Measurements from ENCODE around the gene HDGFL3.

DNA sequence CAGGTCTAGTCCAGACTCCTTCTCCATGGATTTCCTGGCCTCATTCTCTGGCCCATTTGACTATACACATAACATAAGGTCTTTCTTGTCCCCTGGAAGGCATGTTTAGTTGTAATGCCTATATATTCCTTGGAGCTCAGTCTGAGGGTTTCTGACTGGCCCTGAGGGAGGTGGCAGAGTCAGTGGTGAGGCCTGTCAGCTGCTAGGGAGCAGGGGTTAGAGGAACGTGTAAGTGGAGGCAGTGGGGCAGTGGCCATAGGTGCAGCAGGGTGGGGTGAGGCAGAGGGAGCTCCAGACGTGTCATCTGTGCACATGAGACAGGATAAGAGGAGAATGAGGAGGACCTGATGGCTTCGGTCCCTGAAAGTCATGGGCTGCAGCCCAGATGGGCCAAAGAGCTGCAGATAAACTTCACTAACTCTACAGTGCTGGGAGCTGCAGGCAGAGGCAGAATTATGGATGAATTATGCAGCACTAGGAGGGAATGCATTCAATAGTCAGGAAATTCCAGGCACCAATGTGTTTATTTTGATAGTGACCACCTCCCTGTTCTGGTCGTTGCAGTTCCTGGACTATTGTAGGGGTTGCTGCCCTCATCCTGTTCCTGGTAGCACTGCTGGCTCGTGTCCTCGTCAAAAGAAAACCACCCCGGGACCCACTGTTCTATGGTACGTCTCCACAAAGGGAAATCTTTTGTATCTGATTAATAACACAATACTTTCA lies 95.2 kb downstream of the HDGFL3 start:
- TF ChIP-seq, protein P1, sequence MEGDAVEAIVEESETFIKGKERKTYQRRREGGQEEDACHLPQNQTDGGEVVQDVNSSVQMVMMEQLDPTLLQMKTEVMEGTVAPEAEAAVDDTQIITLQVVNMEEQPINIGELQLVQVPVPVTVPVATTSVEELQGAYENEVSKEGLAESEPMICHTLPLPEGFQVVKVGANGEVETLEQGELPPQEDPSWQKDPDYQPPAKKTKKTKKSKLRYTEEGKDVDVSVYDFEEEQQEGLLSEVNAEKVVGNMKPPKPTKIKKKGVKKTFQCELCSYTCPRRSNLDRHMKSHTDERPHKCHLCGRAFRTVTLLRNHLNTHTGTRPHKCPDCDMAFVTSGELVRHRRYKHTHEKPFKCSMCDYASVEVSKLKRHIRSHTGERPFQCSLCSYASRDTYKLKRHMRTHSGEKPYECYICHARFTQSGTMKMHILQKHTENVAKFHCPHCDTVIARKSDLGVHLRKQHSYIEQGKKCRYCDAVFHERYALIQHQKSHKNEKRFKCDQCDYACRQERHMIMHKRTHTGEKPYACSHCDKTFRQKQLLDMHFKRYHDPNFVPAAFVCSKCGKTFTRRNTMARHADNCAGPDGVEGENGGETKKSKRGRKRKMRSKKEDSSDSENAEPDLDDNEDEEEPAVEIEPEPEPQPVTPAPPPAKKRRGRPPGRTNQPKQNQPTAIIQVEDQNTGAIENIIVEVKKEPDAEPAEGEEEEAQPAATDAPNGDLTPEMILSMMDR (IDR thresholded peaks at IDR 0.05): no peak
- no peak for TF ChIP-seq POLR2A (IDR thresholded peaks at IDR 0.05)
